AG04450 (cell line): ENCODE measurements around the gene LRMDA. TPM values are rescaled to one million over a fixed set of nuclear protein-coding genes. Genes with fewer than 3 reads are reported as not detected.

Experiments used
- CTCF ChIA-PET: fragments of 300-600, 350-600 bp; formaldehyde crosslinking; extraction: SDS; loops from one replicate; lab custom pipeline; 2022; ENCODE audit warnings: antibody characterized with exemption, inconsistent platforms; lab: Charles Lee
- POLR2A ChIA-PET: fragments of 350-600 bp; formaldehyde crosslinking; extraction: SDS; loops from one replicate; lab custom pipeline; 2021; ENCODE audit warnings: antibody characterized with exemption, inconsistent platforms; lab: Yijun Ruan, JAX
- DNase-seq: peaks from one replicate; pipeline ENCODE4 v3.0.0-alpha.2; 2011; ENCODE audit warnings: low read depth, low spot score
- H3K27ac ChIP-seq: one replicate; pipeline ENCODE4 v1.5.1; 2012; ENCODE audit warnings: low read depth, low read length, control low read depth
- H3K27me3 ChIP-seq: one replicate; pipeline ENCODE4 v1.6.0; 2012; ENCODE audit warnings: low read length; ENCODE audit not compliant: control insufficient read depth, insufficient read depth
- H3K4me3 ChIP-seq: 2 replicates; pipeline ENCODE4 v1.5.1; 2011; ENCODE audit warnings: mild to moderate bottlenecking, low read depth, low read length, control low read depth
- H3K9me3 ChIP-seq: 2 replicates; pipeline ENCODE4 v1.5.1; 2012; ENCODE audit warnings: low read length; ENCODE audit not compliant: control insufficient read depth, insufficient read depth
- CTCF ChIP-seq: IDR thresholded peaks from 2 replicates; pipeline ENCODE4 v1.5.1; 2011; ENCODE audit warnings: low read depth, low read length, control low read depth, inconsistent platforms
- polyA plus RNA-seq: library from polyadenylated mRNA; depleted of rRNA; stranded (reverse); fragments of >200 nt; gene quantifications from 2 replicates; pipeline ENCODE4 v1.2.3, GENCODE V29; 2011

The LRMDA gene
- polyA plus RNA-seq, 1 experiment = 0.12 TPM

GRCh38 chr10:76558586-76558985 is 1127.2 kb downstream of the LRMDA start:
- ChIA-PET POLR2A (interaction anchor here (0.5 to 2.0 kb wide), 11 partner anchors 8 to 1157 kb away, joined by 3 to 26 read pairs (median 5); partner anchors contain the start of gene ZNF503), CTCF (no interaction called here)
- no peak for DNase-seq
- Histone ChIP-seq H3K4me3 (no peak overlapping the region), H3K27ac (no peak overlapping the region), H3K9me3 (no peaks in the 10 kb centered on the region), H3K27me3 (no peaks in the 10 kb centered on the region)
- no peak for TF ChIP-seq CTCF

GRCh38 chr10:76558996-76559891 is 1127.8 kb downstream of the LRMDA start:
- ChIA-PET CTCF (interaction anchor here (0.7 kb wide), 1 partner anchor 306 kb away, joined by 3 read pairs; no protein-coding TSS in a partner anchor), POLR2A (interaction anchor here (0.9 to 2.0 kb wide), 10 partner anchors 8 to 1157 kb away, joined by 3 to 26 read pairs (median 7); partner anchors contain the start of gene ZNF503)
- H3K4me3 ChIP-seq = no peak overlapping the region
- no peaks in the 10 kb centered on the region for H3K27me3 ChIP-seq
- no peak for TF ChIP-seq CTCF
- no peak overlapping the region for H3K27ac ChIP-seq
- no peaks in the 10 kb centered on the region for H3K9me3 ChIP-seq
- no peak for DNase-seq

- POLR2A ChIA-PET = interaction anchor here (1.1 to 2.0 kb wide), 9 partner anchors 9 to 1158 kb away, joined by 3 to 26 read pairs (median 9); partner anchors contain the start of gene ZNF503
Measured at GRCh38 chr10:76559892-76560220, 1128.4 kb downstream of the LRMDA start.

GRCh38 chr10:76560338-76560737 is 1128.9 kb downstream of the LRMDA start:
- DNase-seq = no peak
- CTCF ChIA-PET = no interaction called here
- TF ChIP-seq CTCF = no peak
- Histone ChIP-seq H3K27ac (no peak overlapping the region), H3K4me3 (no peak overlapping the region), H3K27me3 (no peaks in the 10 kb centered on the region), H3K9me3 (no peaks in the 10 kb centered on the region)
- POLR2A ChIA-PET = no interaction called here

More at GRCh38 chr10:76559892-76560220, 1128.4 kb downstream of the LRMDA start:
- CTCF ChIA-PET = interaction anchor here (0.7 kb wide), 1 partner anchor 306 kb away, joined by 3 read pairs; no protein-coding TSS in a partner anchor
- Histone ChIP-seq H3K27me3 (no peaks in the 10 kb centered on the region), H3K27ac (no peak overlapping the region), H3K9me3 (no peaks in the 10 kb centered on the region), H3K4me3 (no peak overlapping the region)
- DNase-seq = no peak
- TF ChIP-seq CTCF = no peak

- ChIA-PET POLR2A (no interaction called here), CTCF (no interaction called here)
- Histone ChIP-seq H3K4me3 (no peak overlapping the region), H3K9me3 (no peaks in the 10 kb centered on the region), H3K27me3 (no peaks in the 10 kb centered on the region), H3K27ac (no peak overlapping the region)
- no peak for DNase-seq
- no peak for TF ChIP-seq CTCF
Measured at GRCh38 chr10:76563286-76563685, 1131.9 kb downstream of the LRMDA start.
